HepG2 (cell line): ENCODE data around the gene RHBG. TPM values are rescaled to one million over a fixed set of nuclear protein-coding genes. Genes with fewer than 3 reads are reported as not detected.

Experiments
- FOSL2 ChIP-seq: sonication (generic); formaldehyde crosslinking; IDR thresholded peaks from 2 replicates; pipeline ENCODE4 v1.4.0; 2020; ENCODE audit warnings: missing genetic modification reagents
- GATA4 ChIP-seq: sonication (generic); IDR thresholded peaks from 2 replicates; pipeline ENCODE4 v1.6.1; 2016; ENCODE audit warnings: antibody characterized with exemption, low read depth, borderline replicate concordance
- IKZF1 ChIP-seq: fragments of 450-650 bp; IDR thresholded peaks from 2 replicates; pipeline ENCODE4 v1.7.1; 2016
- KDM5B ChIP-seq: sonication (generic); formaldehyde crosslinking; IDR thresholded peaks from 2 replicates; pipeline ENCODE4 v1.4.0; 2020; ENCODE audit warnings: missing genetic modification reagents, mild to moderate bottlenecking, borderline replicate concordance
- MYC ChIP-seq: sonication (generic); formaldehyde crosslinking; IDR thresholded peaks from 2 replicates; pipeline ENCODE4 v1.9.0; 2021; ENCODE audit warnings: missing genetic modification reagents, borderline replicate concordance
- RNF2 ChIP-seq: fragments of 450-650 bp; conservative IDR thresholded peaks from 2 replicates; pipeline ENCODE4 v1.6.1; 2016; ENCODE audit warnings: low read depth
- SRY ChIP-seq: sonication (generic); formaldehyde crosslinking; IDR thresholded peaks from 2 replicates; pipeline ENCODE4 v1.8.0; 2022; ENCODE audit warnings: mild to moderate bottlenecking, missing genetic modification reagents
- THYN1 ChIP-seq: sonication (generic); formaldehyde crosslinking; IDR thresholded peaks from 2 replicates; pipeline ENCODE4 v1.8.1; 2023; ENCODE audit warnings: low read depth, mild to moderate bottlenecking, moderate library complexity, missing genetic modification reagents, borderline replicate concordance
- TMF1 ChIP-seq: sonication (generic); formaldehyde crosslinking; IDR thresholded peaks from 2 replicates; pipeline ENCODE4 v1.8.1; 2022; ENCODE audit warnings: low read depth, missing genetic modification reagents
- ZFP82 ChIP-seq: sonication (generic); formaldehyde crosslinking; IDR thresholded peaks from 2 replicates; pipeline ENCODE4 v1.5.1; 2020; ENCODE audit warnings: mild to moderate bottlenecking, missing genetic modification reagents, borderline replicate concordance
- ZNF337 ChIP-seq: sonication (generic); formaldehyde crosslinking; IDR thresholded peaks from 2 replicates; pipeline ENCODE4 v1.5.1; 2020; ENCODE audit warnings: missing genetic modification reagents, low read depth, mild to moderate bottlenecking, borderline replicate concordance
- ZNF446 ChIP-seq: sonication (generic); formaldehyde crosslinking; IDR thresholded peaks from 2 replicates; pipeline ENCODE4 v1.5.0; 2020; ENCODE audit warnings: mild to moderate bottlenecking, missing genetic modification reagents
- ZNF614 ChIP-seq: IDR thresholded peaks from 2 replicates; pipeline ENCODE4 v1.6.1; 2018; ENCODE audit warnings: missing biosample characterization, missing genetic modification reagents, inconsistent platforms, borderline replicate concordance
- polyA plus RNA-seq, 8 experiments: library from polyadenylated mRNA; depleted of rRNA in 3 of 8; stranded (reverse) in 7 of 8; unstranded in 1 of 8; fragments of >200 nt; fragmentation: Illumina TruSeq in 4 of 8; extraction: Trizol in 4 of 8; gene quantifications; 2 replicates each; pipeline versions ENCODE4 v1.2.1 to v1.2.3, GENCODE V29; 2011 to 2016; ENCODE audit warnings: low read depth in 4 of 8, missing spikeins in 1 of 8, mixed read lengths in 1 of 8; ENCODE audit not compliant: insufficient read depth in 1 of 8
- total RNA-seq, 5 experiments: library from RNA; depleted of rRNA; stranded (reverse); fragments of >200 nt; fragmentation: Illumina TruSeq; extraction: Trizol; gene quantifications; 2 replicates each; pipeline ENCODE4 v1.2.3, GENCODE V29; 2016; ENCODE audit warnings: low read depth in 1 of 5
- TF ChIP-seq, protein P1 (sequence below), 2 experiments: sonication (generic) in 1 of 2; formaldehyde crosslinking in 1 of 2; IDR thresholded peaks; 2 replicates each; pipeline versions ENCODE4 v1.6.1 to v1.9.0; 2014 to 2022; ENCODE audit warnings: antibody characterized with exemption in 1 of 2, borderline replicate concordance in 1 of 2, inconsistent platforms in 1 of 2, low read depth in 1 of 2, missing genetic modification reagents in 1 of 2
- TF ChIP-seq, protein P2 (sequence below): sonication (generic); formaldehyde crosslinking; IDR thresholded peaks from 2 replicates; pipeline ENCODE4 v1.5.0; 2020; ENCODE audit warnings: mild to moderate bottlenecking, missing genetic modification reagents, borderline replicate concordance
- TF ChIP-seq, protein P3 (sequence below): sonication (generic); formaldehyde crosslinking; IDR thresholded peaks from 2 replicates; pipeline ENCODE4 v1.8.0; 2022; ENCODE audit warnings: missing genetic modification reagents, mild to moderate bottlenecking, moderate library complexity, borderline replicate concordance

Gene RHBG
- total and polyA plus RNA-seq, 2 of the 13 experiments (the other 11 are each of a cell fraction or from before 2014, with no cell fraction given): 61.8 to 73.5 TPM

DNA sequence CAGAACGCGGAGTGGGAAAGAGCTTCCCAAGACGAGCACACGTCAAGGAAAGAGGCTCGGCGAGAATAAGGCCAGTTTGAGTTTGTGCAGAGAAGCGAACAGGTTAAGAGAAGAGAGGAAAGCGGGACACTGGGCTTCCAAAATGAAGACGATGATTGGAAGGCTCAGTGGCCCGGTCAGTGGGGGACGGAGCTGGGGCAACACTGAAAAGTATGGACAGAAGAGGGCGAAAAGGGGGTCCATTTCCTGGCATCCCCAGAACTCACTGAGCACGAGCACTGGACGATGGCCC, 31.2 kb upstream of the RHBG start (continued):
- TF ChIP-seq FOSL2 (CRISPR knock-in tag): peak; percentile 6; the same call in 1 of the 2 replicates
- TF ChIP-seq MYC (CRISPR knock-in tag): no peak
- TF ChIP-seq KDM5B (CRISPR knock-in tag): no peak
- peak; percentile 60; the same call in 1 of the 2 replicates for TF ChIP-seq ZFP82 (CRISPR knock-in tag)
- TF ChIP-seq IKZF1: no peak
- TF ChIP-seq ZNF614: no peak
- TF ChIP-seq, protein P1, sequence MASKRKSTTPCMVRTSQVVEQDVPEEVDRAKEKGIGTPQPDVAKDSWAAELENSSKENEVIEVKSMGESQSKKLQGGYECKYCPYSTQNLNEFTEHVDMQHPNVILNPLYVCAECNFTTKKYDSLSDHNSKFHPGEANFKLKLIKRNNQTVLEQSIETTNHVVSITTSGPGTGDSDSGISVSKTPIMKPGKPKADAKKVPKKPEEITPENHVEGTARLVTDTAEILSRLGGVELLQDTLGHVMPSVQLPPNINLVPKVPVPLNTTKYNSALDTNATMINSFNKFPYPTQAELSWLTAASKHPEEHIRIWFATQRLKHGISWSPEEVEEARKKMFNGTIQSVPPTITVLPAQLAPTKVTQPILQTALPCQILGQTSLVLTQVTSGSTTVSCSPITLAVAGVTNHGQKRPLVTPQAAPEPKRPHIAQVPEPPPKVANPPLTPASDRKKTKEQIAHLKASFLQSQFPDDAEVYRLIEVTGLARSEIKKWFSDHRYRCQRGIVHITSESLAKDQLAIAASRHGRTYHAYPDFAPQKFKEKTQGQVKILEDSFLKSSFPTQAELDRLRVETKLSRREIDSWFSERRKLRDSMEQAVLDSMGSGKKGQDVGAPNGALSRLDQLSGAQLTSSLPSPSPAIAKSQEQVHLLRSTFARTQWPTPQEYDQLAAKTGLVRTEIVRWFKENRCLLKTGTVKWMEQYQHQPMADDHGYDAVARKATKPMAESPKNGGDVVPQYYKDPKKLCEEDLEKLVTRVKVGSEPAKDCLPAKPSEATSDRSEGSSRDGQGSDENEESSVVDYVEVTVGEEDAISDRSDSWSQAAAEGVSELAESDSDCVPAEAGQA (IDR thresholded peaks at IDR 0.05; ENCODE audit: low read depth): 0 out of 2 replicates have a peak, but pooled peaks have one; percentile 31
- TF ChIP-seq, protein P1 (CRISPR knock-in tag; IDR thresholded peaks at IDR 0.05; ENCODE audit: borderline replicate concordance): no peak
- TF ChIP-seq RNF2: no peak
- 0 out of 2 replicates have a peak, but pooled peaks have one; percentile 0 for TF ChIP-seq SRY (CRISPR knock-in tag)
- TF ChIP-seq THYN1 (CRISPR knock-in tag): no peak
- TF ChIP-seq ZNF337 (CRISPR knock-in tag): no peak
- TF ChIP-seq GATA4: no peak
- TF ChIP-seq, protein P2, sequence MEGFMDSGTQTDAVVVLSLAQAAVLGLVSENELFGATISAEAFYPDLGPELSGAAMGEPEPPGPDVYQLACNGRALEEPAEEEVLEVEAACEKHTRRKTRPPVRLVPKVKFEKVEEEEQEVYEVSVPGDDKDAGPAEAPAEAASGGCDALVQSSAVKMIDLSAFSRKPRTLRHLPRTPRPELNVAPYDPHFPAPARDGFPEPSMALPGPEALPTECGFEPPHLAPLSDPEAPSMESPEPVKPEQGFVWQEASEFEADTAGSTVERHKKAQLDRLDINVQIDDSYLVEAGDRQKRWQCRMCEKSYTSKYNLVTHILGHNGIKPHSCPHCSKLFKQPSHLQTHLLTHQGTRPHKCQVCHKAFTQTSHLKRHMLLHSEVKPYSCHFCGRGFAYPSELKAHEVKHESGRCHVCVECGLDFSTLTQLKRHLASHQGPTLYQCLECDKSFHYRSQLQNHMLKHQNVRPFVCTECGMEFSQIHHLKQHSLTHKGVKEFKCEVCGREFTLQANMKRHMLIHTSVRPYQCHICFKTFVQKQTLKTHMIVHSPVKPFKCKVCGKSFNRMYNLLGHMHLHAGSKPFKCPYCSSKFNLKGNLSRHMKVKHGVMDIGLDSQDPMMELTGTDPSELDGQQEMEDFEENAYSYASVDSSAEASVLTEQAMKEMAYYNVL (CRISPR knock-in tag): no peak
- TF ChIP-seq, protein P3, sequence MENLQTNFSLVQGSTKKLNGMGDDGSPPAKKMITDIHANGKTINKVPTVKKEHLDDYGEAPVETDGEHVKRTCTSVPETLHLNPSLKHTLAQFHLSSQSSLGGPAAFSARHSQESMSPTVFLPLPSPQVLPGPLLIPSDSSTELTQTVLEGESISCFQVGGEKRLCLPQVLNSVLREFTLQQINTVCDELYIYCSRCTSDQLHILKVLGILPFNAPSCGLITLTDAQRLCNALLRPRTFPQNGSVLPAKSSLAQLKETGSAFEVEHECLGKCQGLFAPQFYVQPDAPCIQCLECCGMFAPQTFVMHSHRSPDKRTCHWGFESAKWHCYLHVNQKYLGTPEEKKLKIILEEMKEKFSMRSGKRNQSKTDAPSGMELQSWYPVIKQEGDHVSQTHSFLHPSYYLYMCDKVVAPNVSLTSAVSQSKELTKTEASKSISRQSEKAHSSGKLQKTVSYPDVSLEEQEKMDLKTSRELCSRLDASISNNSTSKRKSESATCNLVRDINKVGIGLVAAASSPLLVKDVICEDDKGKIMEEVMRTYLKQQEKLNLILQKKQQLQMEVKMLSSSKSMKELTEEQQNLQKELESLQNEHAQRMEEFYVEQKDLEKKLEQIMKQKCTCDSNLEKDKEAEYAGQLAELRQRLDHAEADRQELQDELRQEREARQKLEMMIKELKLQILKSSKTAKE (CRISPR knock-in tag): no peak
- TF ChIP-seq ZNF446 (CRISPR knock-in tag): peak; percentile 69; the same call in 1 of the 2 replicates
- no peak for TF ChIP-seq TMF1 (CRISPR knock-in tag)
